Stimulated activated CD8-positive, alpha-beta memory T cell treated with anti-CD3 and anti-CD28 coated beads, Interleukin-4, amount 100 ng/mL, for 1 hour (primary cell): ENCODE data around the gene LMOD3.

Source experiments
- DNase-seq, 2 donors: peaks; one replicate each; pipeline ENCODE4 v3.0.0-alpha.2; 2020; ENCODE audit warnings: low read depth in 2 of 2, low spot score in 1 of 2

The LMOD3 gene

GRCh38 chr3:69063636-69064035, 58.8 kb downstream of the LMOD3 start:
- no peak for DNase-seq

- DNase-seq: no peak
These were observed 62.7 kb downstream of the LMOD3 start for GRCh38 chr3:69059688-69060087.

- DNase-seq: no peak
These were observed 63.5 kb downstream of the LMOD3 start for GRCh38 chr3:69058947-69059224.

- no peak for DNase-seq
These were observed 64.0 kb downstream of the LMOD3 start for GRCh38 chr3:69058180-69058946.
